Right forelimb (tissue), 1 donor: ENCODE results near the gene RECK.
"Not testable (repeated sequence)": the region's sequence is repeated elsewhere in the genome, so short reads cannot be mapped to it uniquely, and the experiment has no call there.

Source experiments
- DNase-seq: peaks from one replicate; pipeline ENCODE4 v3.0.0-alpha.2; 2018

RECK gene

GRCh38 chr9:36074870-36075532, 38.3 kb downstream of the RECK start:
- DNase-seq: peak; percentile 65

GRCh38 chr9:36078051-36078450, 41.3 kb downstream of the RECK start:
- DNase-seq: no peak

- no peak for DNase-seq
Measured at GRCh38 chr9:36080519-36080918, 43.8 kb downstream of the RECK start.

- DNase-seq: no peak
Measured at GRCh38 chr9:36082931-36083330, 46.2 kb downstream of the RECK start.

GRCh38 chr9:36086442-36086841, 49.7 kb downstream of the RECK start:
- no peak for DNase-seq

- DNase-seq: not testable (repeated sequence)
Measured at GRCh38 chr9:36087054-36087453, 50.3 kb downstream of the RECK start.

- no peak for DNase-seq
Measured at GRCh38 chr9:36088020-36088419, 51.3 kb downstream of the RECK start.

GRCh38 chr9:36091026-36091953, 54.6 kb downstream of the RECK start:
- no peak for DNase-seq

- no peak for DNase-seq
Measured at GRCh38 chr9:36092014-36092413, 55.3 kb downstream of the RECK start.

GRCh38 chr9:36092509-36093215, 55.9 kb downstream of the RECK start:
- DNase-seq: no peak

- DNase-seq: no peak
Measured at GRCh38 chr9:36093384-36093783, 56.7 kb downstream of the RECK start.

- DNase-seq: no peak
Measured at GRCh38 chr9:36099718-36100117, 63.0 kb downstream of the RECK start.

GRCh38 chr9:36100532-36100931, 63.8 kb downstream of the RECK start:
- DNase-seq: no peak

- DNase-seq: no peak
Measured at GRCh38 chr9:36101916-36102741, 65.4 kb downstream of the RECK start.

GRCh38 chr9:36102742-36103495, 66.2 kb downstream of the RECK start:
- peak; percentile 72 for DNase-seq

GRCh38 chr9:36109071-36109470, 72.4 kb downstream of the RECK start:
- DNase-seq: no peak

- DNase-seq: no peak
Measured at GRCh38 chr9:36110434-36110833, 73.7 kb downstream of the RECK start.

GRCh38 chr9:36112516-36112915, 75.8 kb downstream of the RECK start:
- DNase-seq: no peak

- DNase-seq: no peak
Measured at GRCh38 chr9:36113999-36114398, 77.3 kb downstream of the RECK start.

- no peak for DNase-seq
Measured at GRCh38 chr9:36116593-36116992, 79.9 kb downstream of the RECK start.

GRCh38 chr9:36118201-36118600, 81.5 kb downstream of the RECK start:
- no peak for DNase-seq

- DNase-seq: no peak
Measured at GRCh38 chr9:36118706-36119105, 82.0 kb downstream of the RECK start.
